Ovary (tissue), 9 donors: ENCODE results near the gene ACBD4. TPM values are rescaled to one million over a fixed set of nuclear protein-coding genes. Genes with fewer than 3 reads are reported as not detected.

ENCODE experiments used
- DNase-seq, 5 donors: peaks; one replicate each; pipeline ENCODE4 v3.0.0-alpha.2; 2019 to 2020
- H3K27ac ChIP-seq, 2 donors: fragments of 200-600 bp; one replicate each; pipeline versions ENCODE4 v1.5.1 to v1.8.0; 2019 to 2022
- H3K27me3 ChIP-seq: fragments of 200-600 bp; one replicate; pipeline ENCODE4 v1.8.0; 2022
- H3K36me3 ChIP-seq: fragments of 200-600 bp; sonication (generic); one replicate; pipeline ENCODE4 v1.5.1; 2019
- H3K4me1 ChIP-seq: one replicate; pipeline ENCODE4 v1.8.1; 2013; ENCODE audit warnings: mild to moderate bottlenecking, moderate library complexity; ENCODE audit not compliant: insufficient read depth
- H3K4me3 ChIP-seq: fragments of 200-600 bp; sonication (generic); one replicate; pipeline ENCODE4 v1.5.1; 2017
- H3K9me3 ChIP-seq, 2 donors: fragments of 200-600 bp in 1 of 2; sonication (generic) in 1 of 2; one replicate each; pipeline versions ENCODE4 v1.5.1 to v1.8.1; 2013 to 2019; ENCODE audit warnings: mild to moderate bottlenecking in 1 of 2, moderate library complexity in 1 of 2
- EP300 ChIP-seq: sonication (generic); formaldehyde crosslinking; IDR thresholded peaks from one replicate; pipeline ENCODE4 v1.6.1; 2017; ENCODE audit warnings: antibody characterized with exemption
- POLR2A ChIP-seq: fragments of 450-650 bp; IDR thresholded peaks from one replicate; pipeline ENCODE4 v1.6.1; 2017; ENCODE audit warnings: antibody characterized with exemption, mild to moderate bottlenecking, moderate library complexity
- WGBS, 3 donors: extraction: QIAGEN DNeasy Blood & Tissue Kit in 1 of 3; methylation state at CpG; one replicate each; pipeline versions ENCODE4 v1.1.5 to v1.1.7; 2013 to 2017; 5-methylcytosine and 5-hydroxymethylcytosine counted together
- intact Hi-C, 4 donors: fragments of 100-400 bp; cut with DNase I; formaldehyde crosslinking; loops; one replicate each; pipeline versions ENCODE4 v1.11.0 to v1.15.1; 2022 to 2023
- polyA plus RNA-seq, 2 donors: library from polyadenylated mRNA; stranded (reverse); fragments of 200-250 nt in 1 of 2; fragments of 350-450 nt in 1 of 2; fragmentation: Illumina TruSeq in 1 of 2; extraction: RNeasy Lipid Tissue Mini Kit (QIAGEN cat#74804) in 1 of 2; gene quantifications; one replicate each; pipeline ENCODE4 v1.2.3, GENCODE V29; 2013 to 2014
- total RNA-seq, 7 donors: library from RNA; depleted of rRNA in 2 of 7; stranded (reverse); fragments of >200 nt in 2 of 7; fragmentation: NEBNext Ultra II Directional in 3 of 7; extraction: Animal tissue kit (Norgen Biotek cat#: 25700) in 3 of 7; gene quantifications; one replicate each; pipeline versions ENCODE4 v1.1.0 to v1.2.4, GENCODE V29; 2016 to 2023
- TF ChIP-seq, protein P1 (sequence below), 3 donors: fragments of 450-650 bp in 2 of 3; fragments of 200-600 bp in 1 of 3; IDR thresholded peaks; one replicate each; pipeline versions ENCODE4 v1.5.1 to v1.8.0; 2016 to 2022; ENCODE audit warnings: antibody characterized with exemption in 3 of 3, mild to moderate bottlenecking in 1 of 3
- donor health status: DM: no; HTN: no; CAD: no; lungs with moderate emphysema.
- donor health status: DM: no; HTN: no; CAD: no.
- donor health status: Bipolar disorder and iron deficiency.
- donor health status: DM: yes; HTN: yes; CAD: no.
- donor health status: DM: no; HTN: no; CAD: no.
- donor health status: DM: yes; HTN: yes; CAD: no.

Gene ACBD4
- total and polyA plus RNA-seq, 9 donors, result 11.0 to 24.5 (median 18.5) TPM

DNA sequence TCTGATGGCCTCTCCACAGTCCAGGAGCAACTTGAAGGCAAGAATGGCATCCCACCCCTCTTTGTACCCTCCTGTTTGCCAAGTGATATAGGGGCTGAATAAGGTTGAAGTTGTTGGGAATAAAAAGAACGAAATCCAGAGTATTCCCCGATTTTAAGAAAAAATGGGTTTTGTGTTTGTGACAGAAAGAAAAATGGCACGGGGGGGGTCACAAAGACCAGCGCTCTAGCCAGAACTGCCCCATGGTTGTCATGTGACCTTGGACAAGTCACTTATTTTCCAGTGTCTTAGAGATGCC, 11.1 kb downstream of the ACBD4 start:
- Histone ChIP-seq H3K4me3 (peak overlapping the region; percentile 76), H3K9me3 (no peaks in the 10 kb centered on the region), H3K36me3 (no peaks in the 10 kb centered on the region), H3K4me1 (peaks cover 11% of the 10 kb centered on the region), H3K27me3 (no peaks in the 10 kb centered on the region), H3K27ac (peak overlapping the region; percentile 95 to 97)
- TF ChIP-seq, protein P1, sequence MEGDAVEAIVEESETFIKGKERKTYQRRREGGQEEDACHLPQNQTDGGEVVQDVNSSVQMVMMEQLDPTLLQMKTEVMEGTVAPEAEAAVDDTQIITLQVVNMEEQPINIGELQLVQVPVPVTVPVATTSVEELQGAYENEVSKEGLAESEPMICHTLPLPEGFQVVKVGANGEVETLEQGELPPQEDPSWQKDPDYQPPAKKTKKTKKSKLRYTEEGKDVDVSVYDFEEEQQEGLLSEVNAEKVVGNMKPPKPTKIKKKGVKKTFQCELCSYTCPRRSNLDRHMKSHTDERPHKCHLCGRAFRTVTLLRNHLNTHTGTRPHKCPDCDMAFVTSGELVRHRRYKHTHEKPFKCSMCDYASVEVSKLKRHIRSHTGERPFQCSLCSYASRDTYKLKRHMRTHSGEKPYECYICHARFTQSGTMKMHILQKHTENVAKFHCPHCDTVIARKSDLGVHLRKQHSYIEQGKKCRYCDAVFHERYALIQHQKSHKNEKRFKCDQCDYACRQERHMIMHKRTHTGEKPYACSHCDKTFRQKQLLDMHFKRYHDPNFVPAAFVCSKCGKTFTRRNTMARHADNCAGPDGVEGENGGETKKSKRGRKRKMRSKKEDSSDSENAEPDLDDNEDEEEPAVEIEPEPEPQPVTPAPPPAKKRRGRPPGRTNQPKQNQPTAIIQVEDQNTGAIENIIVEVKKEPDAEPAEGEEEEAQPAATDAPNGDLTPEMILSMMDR (IDR thresholded peaks at IDR 0.05), result no peak
- TF ChIP-seq EP300 (no peak), POLR2A (no peak)
- intact Hi-C loops, result no loop called here
- DNase-seq, result no peak
- WGBS, 3 donors, result 58 to 64% (median 60%) methylated on average over 4 of the region's 4 CpGs

DNA sequence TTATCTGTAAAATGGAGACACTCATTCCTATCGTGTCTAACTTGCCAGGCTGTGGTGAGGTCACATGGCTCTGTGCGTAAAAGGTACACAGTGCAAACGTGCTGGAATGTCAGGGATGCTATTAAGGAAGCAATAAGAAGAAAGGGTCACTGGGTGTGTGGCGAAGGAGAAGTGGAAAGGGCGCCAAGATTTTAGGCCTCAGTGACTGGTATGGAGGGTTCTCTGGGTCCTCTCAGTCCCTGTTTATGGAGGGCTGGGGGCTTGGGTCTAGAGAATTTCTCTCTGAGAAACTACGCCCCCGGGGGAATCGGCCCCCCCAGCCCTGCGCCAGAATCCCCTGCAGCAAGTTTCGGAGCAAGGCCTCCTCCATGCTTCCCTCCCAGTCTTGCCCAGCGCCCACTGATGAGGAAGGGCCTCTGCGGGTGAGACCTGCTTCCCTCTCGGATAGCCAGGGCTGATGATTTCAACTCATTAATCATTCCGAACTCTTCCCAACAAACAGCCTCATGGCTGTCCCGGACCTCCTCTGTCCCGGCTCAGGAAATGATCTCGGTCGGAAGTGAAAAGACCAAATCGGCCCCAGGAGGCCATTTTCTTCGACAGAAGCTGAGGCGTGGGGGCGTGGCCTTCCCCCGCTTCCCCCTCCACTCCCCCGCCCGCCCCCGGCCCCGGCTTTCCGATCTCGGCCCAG, 11.5 kb downstream of the ACBD4 start:
- 5 to 6% (median 5%) methylated on average over 24 to 29 of the region's 29 CpGs for WGBS, 3 donors
- Histone ChIP-seq H3K9me3 (no peaks in the 10 kb centered on the region), H3K36me3 (no peaks in the 10 kb centered on the region), H3K4me3 (peak overlapping the region; percentile 76), H3K27ac (peak overlapping the region; percentile 95 to 97), H3K4me1 (peaks cover 13% of the 10 kb centered on the region), H3K27me3 (no peaks in the 10 kb centered on the region)
- intact Hi-C loops, result no loop called here
- TF ChIP-seq, protein P1 (IDR thresholded peaks at IDR 0.05), result no peak
- TF ChIP-seq POLR2A (no peak), EP300 (no peak)
- peak; percentile 48 to 75 (median 72) for DNase-seq

DNA sequence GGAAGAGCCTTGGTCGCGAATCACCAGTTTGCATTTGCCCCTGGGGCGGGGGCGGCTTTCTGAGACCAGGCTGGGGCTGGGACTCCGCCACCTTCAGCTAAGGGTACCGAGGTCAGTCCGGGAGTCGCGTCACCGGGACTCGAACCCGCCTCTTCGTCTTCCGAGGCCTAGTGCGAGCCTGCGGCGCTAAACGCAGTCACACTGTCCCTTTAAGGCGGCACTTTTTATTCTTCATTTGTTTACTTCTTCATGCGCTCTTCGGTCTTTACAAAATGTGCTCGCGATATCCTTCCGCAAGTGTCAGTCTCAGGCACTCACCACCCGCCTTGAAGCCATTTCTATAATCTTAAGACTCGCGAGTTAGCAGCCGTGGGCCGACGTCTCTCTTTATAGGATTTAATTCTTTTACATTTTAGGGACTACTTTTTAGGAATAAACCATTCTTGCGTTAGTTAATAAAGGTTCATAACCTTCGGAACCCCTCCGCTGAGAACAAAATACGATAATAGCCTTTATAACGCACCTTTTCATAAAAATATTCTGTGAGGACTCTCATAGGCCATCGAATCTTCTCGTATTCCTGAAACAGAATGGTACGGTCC, 12.2 kb downstream of the ACBD4 start:
- Histone ChIP-seq H3K27me3 (no peaks in the 10 kb centered on the region), H3K27ac (peak overlapping the region; percentile 95 to 97), H3K9me3 (no peaks in the 10 kb centered on the region), H3K4me1 (peaks cover 13% of the 10 kb centered on the region), H3K4me3 (peak overlapping the region; percentile 76), H3K36me3 (no peaks in the 10 kb centered on the region)
- intact Hi-C loops, result no loop called here
- 0% methylated on average over 36 to 38 of the region's 38 CpGs for WGBS, 3 donors
- TF ChIP-seq, protein P1 (IDR thresholded peaks at IDR 0.05), result peak in 1 of 3 donors; percentile 53
- TF ChIP-seq POLR2A (peak; percentile 55), EP300 (peak; percentile 34)
- peak; percentile 82 to 90 (median 88) for DNase-seq

DNA sequence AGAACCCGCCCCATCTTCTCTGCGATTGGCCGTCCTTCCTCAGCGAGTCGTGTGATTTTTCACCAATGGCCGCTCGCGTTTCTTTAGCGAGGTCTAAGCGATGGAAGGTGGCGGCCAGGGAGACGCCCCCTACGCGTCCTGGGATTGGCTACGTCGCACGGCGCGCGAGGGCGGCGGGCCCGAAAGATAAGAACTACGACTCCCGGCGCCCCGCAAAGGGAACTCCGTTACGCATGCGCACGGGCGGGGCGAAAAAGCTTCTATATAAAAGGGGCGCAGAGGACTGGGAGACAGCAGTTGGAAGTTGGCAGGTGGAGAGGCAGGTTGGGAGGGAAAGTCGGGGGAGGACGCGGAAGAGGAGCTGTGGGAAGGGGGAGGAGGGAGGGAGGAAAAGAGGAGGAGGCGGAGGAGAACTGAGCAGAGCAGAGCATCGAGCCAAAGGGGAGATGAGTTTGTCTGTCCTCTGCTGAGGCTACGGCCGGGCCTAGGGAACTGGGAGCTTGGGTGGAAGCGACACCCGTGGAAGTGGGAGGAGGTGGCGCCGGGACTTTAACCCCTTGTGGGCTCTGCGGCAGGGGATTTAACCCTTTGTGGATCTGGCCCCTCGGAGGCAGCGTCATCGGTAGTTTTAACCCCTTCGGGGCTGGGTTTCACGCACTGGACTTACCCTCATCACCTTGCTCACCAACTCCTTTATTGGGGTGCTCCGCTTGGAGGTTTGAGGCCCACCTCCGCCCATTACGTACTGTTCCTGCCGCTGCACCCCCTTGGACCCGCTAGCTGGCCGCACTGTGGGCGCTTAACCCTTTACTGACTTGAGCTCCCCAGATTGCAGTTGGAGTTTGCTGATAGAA, 12.9 kb downstream of the ACBD4 start, which contains the start of gene HEXIM1:
TSS of gene HEXIM1 (plus strand) at position 293 of the 854 bp plus-strand sequence. CDS start 716 bp downstream, outside the sequence.
- no peaks in the 10 kb centered on the region for H3K36me3 ChIP-seq
- H3K27me3 ChIP-seq, result no peaks in the 10 kb centered on the region
- 0% methylated on average over 58 of the region's 58 CpGs for WGBS, 3 donors
- peaks cover 13% of the 10 kb centered on the region for H3K4me1 ChIP-seq
- no peaks in the 10 kb centered on the region for H3K9me3 ChIP-seq
- H3K4me3 ChIP-seq, result peak within 1 kb of the TSS; percentile 76
- TF ChIP-seq, protein P1 (IDR thresholded peaks at IDR 0.05), result peak in 2 of 3 donors; percentile 18 to 30
- TF ChIP-seq EP300, result peak; percentile 8
- TF ChIP-seq POLR2A, result peak; percentile 99
- peak; percentile 99 to 100 (median 99) for DNase-seq
- intact Hi-C loops, result loop anchor here in 1 of 4 donors (1.0 kb wide), 1 partner anchor 13 kb away; the partner anchor contains the start of gene HEXIM2
- peak within 1 kb of the TSS; percentile 95 to 97 for H3K27ac ChIP-seq
